NCI-H187 treated with DMSO at 0.1 percent for 48 hours (cell line): ENCODE data around the gene IL3RA.

Source experiments
- DNase-seq: peaks from one replicate; lab custom pipeline; 2025; lab: John Stamatoyannopoulos, UW

The IL3RA gene

GRCh38 chrX:1385253-1386223 lies 49.0 kb downstream of the IL3RA start:
- no peak for DNase-seq

GRCh38 chrX:1386338-1387127 lies 49.9 kb downstream of the IL3RA start:
- DNase-seq = no peak

DNA sequence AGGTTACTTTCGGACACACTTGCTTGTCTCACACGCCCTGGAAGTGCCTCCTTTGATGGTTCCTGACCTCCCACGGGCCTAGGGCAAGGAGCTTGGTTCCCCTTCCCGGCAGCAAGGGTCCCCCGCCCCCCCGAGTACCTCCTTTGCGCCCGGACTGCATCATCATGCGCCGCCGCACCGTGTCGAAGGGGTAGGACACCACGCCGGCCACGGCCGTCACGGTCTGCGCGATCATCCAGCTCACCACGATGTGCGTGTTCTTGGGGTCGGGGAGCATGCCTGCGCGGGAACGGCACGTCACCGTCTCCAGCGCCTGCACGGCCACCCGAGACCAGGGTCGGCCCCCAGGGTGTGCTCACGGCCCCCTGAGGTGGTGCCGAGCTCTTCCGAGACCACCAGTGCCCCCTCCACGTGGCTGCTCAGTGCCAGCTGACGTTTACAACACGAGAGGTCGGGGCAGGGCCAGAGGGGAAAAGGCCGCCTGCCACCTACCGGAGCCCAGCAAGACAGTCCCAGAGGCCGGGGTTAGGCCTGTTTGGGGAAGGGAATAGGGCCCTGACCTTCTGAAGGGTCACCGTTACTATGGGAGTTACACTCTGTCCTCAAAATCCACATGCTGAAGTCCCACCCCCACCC lies 50.7 kb downstream of the IL3RA start:
- no peak for DNase-seq

DNA sequence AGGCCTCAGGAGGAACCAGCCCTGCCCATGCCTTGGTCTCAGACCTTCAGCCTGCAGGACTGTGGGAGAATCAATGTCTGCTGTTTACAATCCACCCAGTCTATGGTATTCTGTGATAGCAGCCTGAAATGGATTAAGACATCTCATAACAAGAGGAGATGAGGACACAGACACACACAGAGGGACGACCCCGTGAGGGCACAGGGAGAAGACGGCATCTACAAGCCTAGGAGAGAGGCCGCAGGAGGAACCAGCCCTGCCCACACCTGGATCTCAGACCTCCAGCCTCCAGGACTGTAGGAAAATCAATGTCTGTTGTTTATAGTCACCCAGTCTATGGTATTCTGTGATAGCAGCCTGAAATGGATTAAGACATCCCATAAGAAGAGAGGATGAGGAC lies 52.1 kb downstream of the IL3RA start:
- no peak for DNase-seq

- no peak for DNase-seq
Measured at GRCh38 chrX:1389181-1389992, 52.8 kb downstream of the IL3RA start.

DNA sequence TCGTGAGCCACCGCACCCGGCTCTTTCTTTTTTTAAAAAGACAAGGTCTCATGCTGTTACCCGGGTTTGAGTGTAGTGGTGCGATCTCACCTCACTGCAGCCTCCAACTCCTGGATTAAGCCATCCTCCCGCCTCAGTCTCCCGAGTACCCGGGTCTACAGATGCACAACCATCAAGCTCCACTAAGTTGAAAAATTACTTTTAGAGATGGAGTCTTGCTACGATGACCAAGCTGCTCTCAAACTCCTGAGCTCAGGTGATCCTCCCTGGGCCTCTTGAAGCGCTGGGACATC lies 53.4 kb downstream of the IL3RA start:
- no peak for DNase-seq

DNA sequence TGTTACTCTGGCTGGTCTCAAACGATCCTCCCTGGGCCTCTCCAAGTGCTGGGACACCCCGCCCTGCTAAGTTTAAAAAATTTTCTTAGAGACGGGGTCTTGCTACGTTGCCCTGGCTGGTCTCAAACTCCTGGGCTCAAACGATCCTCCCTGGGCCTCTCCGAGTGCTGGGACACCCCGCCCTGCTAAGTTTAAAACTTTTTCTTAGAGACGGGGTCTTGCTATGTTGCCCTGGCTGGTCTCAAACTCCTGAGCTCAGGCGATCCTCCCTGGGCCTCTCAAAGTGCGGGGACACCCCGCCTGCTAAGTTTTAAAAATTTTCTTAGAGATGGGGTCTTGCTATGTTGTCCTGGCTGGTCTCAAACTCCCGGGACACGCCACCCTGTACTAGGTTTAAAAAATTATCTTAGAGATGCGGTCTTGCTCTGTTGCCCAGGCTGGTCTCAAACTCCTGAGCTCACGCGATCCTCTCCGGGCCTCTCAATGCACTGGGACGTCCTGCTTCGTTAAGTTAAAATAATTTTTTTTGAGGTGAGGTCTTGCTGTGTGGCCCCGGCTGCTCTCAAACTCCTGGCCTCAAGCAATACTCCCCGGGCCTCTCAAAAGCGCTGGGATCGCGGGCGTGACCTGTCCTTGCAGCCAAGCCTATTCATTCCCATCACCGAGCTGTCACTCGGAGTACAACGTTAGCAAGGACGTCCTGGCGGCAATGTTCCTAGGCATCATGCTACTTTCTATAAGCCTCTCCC lies 54.2 kb downstream of the IL3RA start:
- no peak for DNase-seq

DNA sequence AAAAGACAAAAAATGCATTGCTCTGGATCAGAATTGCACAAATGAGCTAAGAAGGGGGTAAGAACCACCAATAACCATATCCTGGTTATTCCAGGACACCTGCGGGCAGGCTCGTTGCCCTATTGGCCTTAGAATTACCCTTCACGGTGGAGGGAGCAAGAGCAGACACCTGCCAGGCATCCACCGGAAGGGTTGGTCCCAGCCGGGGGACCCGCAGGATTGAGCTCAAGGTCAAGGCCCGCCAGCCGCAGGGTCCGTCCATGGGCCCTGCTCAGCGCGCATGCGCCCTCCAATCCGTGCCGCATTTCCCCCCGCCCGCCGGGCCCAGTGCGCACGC lies 54.8 kb downstream of the IL3RA start:
- no peak for DNase-seq

- no peak for DNase-seq
Measured at GRCh38 chrX:1391707-1392375, 55.3 kb downstream of the IL3RA start, which contains the start of gene SLC25A6. Gene SLC25A6, minus strand, starts transcription at chrX:1392113. Its CDS starts 104 bp downstream, at chrX:1392009.

GRCh38 chrX:1392376-1393068 lies 55.9 kb downstream of the IL3RA start:
- no peak for DNase-seq

- DNase-seq = no peak
Measured at GRCh38 chrX:1393871-1394615, 57.5 kb downstream of the IL3RA start.

- no peak for DNase-seq
Measured at GRCh38 chrX:1394731-1395501, 58.3 kb downstream of the IL3RA start.

DNA sequence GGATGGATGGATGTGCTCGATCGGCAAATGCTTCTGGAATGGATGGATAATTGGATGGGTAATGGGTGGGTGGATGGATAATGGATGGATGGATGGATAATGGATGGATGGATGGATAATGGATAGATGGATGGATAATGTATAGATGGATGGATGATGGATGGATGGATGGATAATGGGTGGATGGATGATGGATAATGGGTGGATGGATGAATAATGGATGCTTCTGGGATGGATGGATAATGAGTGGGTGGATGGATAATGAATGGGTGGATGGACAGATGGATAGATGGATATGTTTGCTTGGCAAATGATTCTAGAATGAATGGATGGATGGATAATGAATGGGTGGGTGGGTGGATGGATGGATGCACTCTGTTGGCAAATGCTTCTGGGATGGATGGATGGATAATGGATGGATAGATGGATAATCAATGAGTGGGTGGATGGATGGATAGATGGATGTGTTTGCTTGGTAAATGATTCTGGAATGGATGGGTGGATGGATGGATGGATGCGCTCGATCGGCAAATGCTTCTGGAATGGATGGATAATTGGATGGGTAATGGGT lies 59.1 kb downstream of the IL3RA start:
- DNase-seq = no peak

- DNase-seq = no peak
Measured at GRCh38 chrX:1397001-1397400, 60.4 kb downstream of the IL3RA start.

DNA sequence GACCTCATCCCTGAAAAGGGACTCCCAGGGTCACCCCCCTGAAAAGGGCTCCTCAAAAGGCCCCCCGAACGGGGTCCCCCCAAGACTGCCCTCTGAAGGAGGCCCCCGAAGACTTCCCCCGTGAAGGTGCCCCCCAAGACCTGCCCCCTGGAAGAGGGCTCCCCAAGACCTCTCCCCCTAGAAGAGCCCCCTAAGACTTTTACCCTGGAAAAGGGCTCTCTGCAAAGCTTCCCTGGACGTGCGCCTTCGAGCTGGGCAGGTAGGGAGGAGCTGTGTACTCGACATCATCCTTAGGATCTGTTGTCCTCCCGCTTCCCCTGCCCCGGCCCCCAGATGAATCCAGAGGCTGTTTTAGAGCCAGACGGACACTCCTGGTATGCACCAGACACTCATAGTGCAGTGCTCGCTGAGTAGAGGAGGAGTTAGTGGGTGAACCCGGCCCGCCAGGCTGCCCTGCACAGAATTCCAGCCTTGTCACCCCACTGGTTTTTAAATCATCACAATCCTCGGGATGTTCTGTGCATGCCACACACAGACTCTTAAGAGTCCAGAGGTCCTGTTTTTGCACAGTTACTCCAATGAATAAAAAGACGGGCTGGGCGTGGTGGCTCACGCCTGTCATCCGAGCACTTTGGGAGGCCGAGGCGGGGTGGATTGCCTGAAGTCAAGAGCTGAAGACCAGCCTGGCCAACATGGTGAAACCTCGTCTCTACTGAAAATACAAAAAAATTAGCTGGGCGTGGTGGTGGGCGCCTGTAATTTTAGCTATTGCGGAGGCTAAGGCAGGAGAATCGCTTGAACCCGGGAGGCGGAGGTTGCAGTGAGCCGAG lies 61.1 kb downstream of the IL3RA start:
- DNase-seq = no peak

DNA sequence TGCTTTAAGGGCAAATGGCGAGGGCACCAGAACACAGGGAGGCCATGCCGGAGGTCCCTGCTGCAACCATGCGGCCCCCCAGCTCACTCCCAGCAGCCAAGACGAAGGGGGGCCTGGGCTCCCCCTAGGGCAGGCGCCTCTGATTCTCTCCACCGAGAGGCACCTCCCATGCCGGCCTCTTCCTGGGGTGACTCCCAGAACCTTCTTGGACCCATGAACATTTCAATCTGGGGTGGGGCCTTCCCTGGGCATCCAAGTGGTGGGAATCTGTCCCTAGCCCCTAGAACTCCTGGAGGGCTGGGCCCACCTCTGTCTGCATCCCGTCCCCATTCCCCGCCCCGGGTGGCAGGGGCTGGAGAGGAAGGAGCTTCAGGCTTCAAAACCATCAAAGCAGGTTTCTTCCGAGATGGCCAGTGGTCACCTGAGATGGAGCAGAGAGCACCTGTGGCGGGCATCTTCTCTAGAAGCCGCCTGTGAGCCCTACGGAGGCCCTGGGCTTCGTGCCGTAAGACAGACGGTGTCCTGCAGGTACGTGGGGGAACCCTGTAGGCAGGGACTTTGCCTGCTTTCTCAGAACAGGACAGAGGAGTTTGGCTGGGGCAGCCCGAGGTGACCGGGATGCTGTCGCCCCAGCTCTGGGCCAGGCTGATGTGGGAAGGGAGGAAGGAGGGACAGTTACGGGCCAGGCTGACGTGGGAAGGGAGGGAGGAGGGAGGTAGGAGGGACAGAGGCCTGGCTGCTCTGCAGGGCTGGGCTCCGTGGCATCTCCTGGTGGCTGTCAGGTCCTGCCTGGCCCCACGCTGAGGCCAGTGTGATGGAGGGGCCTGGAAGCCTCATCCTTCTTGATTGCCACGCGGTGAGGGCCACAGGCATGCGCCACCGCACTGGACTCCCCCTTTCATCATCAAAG lies 62.1 kb downstream of the IL3RA start:
- no peak for DNase-seq
